Endothelial cell of umbilical vein (primary cell): ENCODE measurements around the gene PCP2. TPM values are rescaled to one million over a fixed set of nuclear protein-coding genes. Genes with fewer than 3 reads are reported as not detected.

Experiments
- BruUV-seq: library from RNA; stranded (reverse); fragments of 400-500 nt; replicated peaks from 2 replicates; lab custom pipeline; 2021; lab: Mats Ljungman, UMichigan
- CTCF ChIA-PET: fragments of 300-600, 350-600 bp; sonication (Branson Sonifier 250); formaldehyde crosslinking; loops from one replicate; lab custom pipeline; 2021; ENCODE audit warnings: antibody characterized with exemption, inconsistent platforms; lab: Charles Lee
- POLR2A ChIA-PET: fragments of 300-600, 350-600 bp; sonication (Branson Sonifier 250); formaldehyde crosslinking; loops from one replicate; lab custom pipeline; 2021; ENCODE audit warnings: antibody characterized with exemption, inconsistent platforms; lab: Charles Lee
- DNase-seq: peaks from one replicate; pipeline ENCODE4 v3.0.0-alpha.2; 2011; ENCODE audit warnings: low read depth, low spot score
- FAIRE-seq: peaks from 2 replicates; lab custom pipeline; 2011; peaks lifted over from hg19 to GRCh38; lab: Jason Lieb, UNC
- H2AFZ ChIP-seq: 2 replicates; pipeline ENCODE4 v1.6.0; 2012; ENCODE audit warnings: low read depth, low read length, control low read depth, inconsistent platforms
- H3K27ac ChIP-seq: 2 replicates; pipeline ENCODE4 v1.5.1; 2011; ENCODE audit warnings: low read depth, mild to moderate bottlenecking, control low read depth, low read length, moderate library complexity; ENCODE audit not compliant: insufficient read depth
- H3K27me3 ChIP-seq, 2 experiments: 2 replicates each; pipeline versions ENCODE4 v1.6.0 to v1.6.1; 2011; ENCODE audit warnings: low read length in 2 of 2, mixed read lengths in 1 of 2; ENCODE audit not compliant: control insufficient read depth in 2 of 2, insufficient read depth in 2 of 2
- H3K36me3 ChIP-seq, 2 experiments: 2 replicates in 1 of 2; 3 replicates in 1 of 2; pipeline ENCODE4 v1.5.1; 2011; ENCODE audit warnings: low read length in 2 of 2, mild to moderate bottlenecking in 1 of 2, moderate library complexity in 1 of 2; ENCODE audit not compliant: control insufficient read depth in 2 of 2, insufficient read depth in 2 of 2; ENCODE audit errors: extremely low read depth in 1 of 2
- H3K4me1 ChIP-seq: 3 replicates; pipeline ENCODE4 v1.5.1; 2011; ENCODE audit warnings: mild to moderate bottlenecking, low read length; ENCODE audit not compliant: control insufficient read depth, insufficient read depth; ENCODE audit errors: extremely low read depth
- H3K4me2 ChIP-seq: 2 replicates; pipeline ENCODE4 v1.6.1; 2011; ENCODE audit warnings: low read length, control low read depth, mixed read lengths; ENCODE audit not compliant: insufficient read depth
- H3K4me3 ChIP-seq, 3 experiments: fragments of 200-600 bp in 1 of 3; sonication (generic), shearing (Covaris generic) in 1 of 3; replicated peaks in 1 of 3; 2 replicates each; pipeline ENCODE4 v1.5.1; 2011 to 2016; ENCODE audit warnings: control low read depth in 3 of 3, low read length in 3 of 3, mild to moderate bottlenecking in 2 of 3, inconsistent platforms in 1 of 3, low read depth in 1 of 3, moderate library complexity in 1 of 3; ENCODE audit not compliant: insufficient read depth in 1 of 3
- H3K79me2 ChIP-seq: 2 replicates; pipeline ENCODE4 v1.6.0; 2012; ENCODE audit warnings: low read length, inconsistent platforms; ENCODE audit not compliant: control insufficient read depth, insufficient read depth
- H3K9ac ChIP-seq: replicated peaks from 2 replicates; pipeline ENCODE3; 2011; ENCODE audit warnings: low read length, control low read depth; ENCODE audit not compliant: insufficient read depth; ENCODE audit errors: extremely low read depth
- H3K9me1 ChIP-seq: replicated peaks from 3 replicates; pipeline ENCODE4 v1.6.0; 2011; ENCODE audit warnings: mild to moderate bottlenecking, low read length; ENCODE audit not compliant: control insufficient read depth, insufficient read depth; ENCODE audit errors: extremely low read depth
- H3K9me3 ChIP-seq: replicated peaks from 2 replicates; pipeline ENCODE4 v1.5.1; 2012; ENCODE audit warnings: low read length, inconsistent platforms; ENCODE audit not compliant: control insufficient read depth, insufficient read depth
- H4K20me1 ChIP-seq: replicated peaks from 2 replicates; pipeline ENCODE3; 2011; ENCODE audit warnings: mild to moderate bottlenecking, low read length; ENCODE audit not compliant: control insufficient read depth, insufficient read depth; ENCODE audit errors: extremely low read depth
- CTCF ChIP-seq, 2 donors: IDR thresholded peaks; 1 replicate in 1 of 2; 2 replicates in 1 of 2; pipeline ENCODE4 v1.5.1; 2011; ENCODE audit warnings: low read length in 2 of 2, mild to moderate bottlenecking in 2 of 2, moderate library complexity in 2 of 2, control low read depth in 1 of 2, inconsistent platforms in 1 of 2, low read depth in 1 of 2; ENCODE audit not compliant: insufficient read depth in 1 of 2; ENCODE audit errors: extremely low read depth in 1 of 2
- EZH2 ChIP-seq: IDR thresholded peaks from 2 replicates; pipeline ENCODE4 v1.6.1; 2012; ENCODE audit warnings: borderline replicate concordance, low read depth, mild to moderate bottlenecking, moderate library complexity, low read length, inconsistent platforms; ENCODE audit not compliant: severe bottlenecking
- FOS ChIP-seq: IDR thresholded peaks from 2 replicates; pipeline ENCODE4 v1.6.1; 2011; ENCODE audit warnings: mild to moderate bottlenecking, low read length, moderate library complexity, borderline replicate concordance; ENCODE audit not compliant: insufficient read depth
- GATA2 ChIP-seq: IDR thresholded peaks from 2 replicates; pipeline ENCODE4 v1.7.0; 2011; ENCODE audit warnings: low read depth, mild to moderate bottlenecking, moderate library complexity, mixed read lengths, low read length; ENCODE audit not compliant: insufficient read length, insufficient read depth
- JUN ChIP-seq: IDR thresholded peaks from 2 replicates; pipeline ENCODE4 v1.6.1; 2011; ENCODE audit warnings: borderline replicate concordance, low read depth; ENCODE audit not compliant: insufficient read length, insufficient read depth
- MYC ChIP-seq: IDR thresholded peaks from one replicate; pipeline ENCODE4 v1.6.1; 2011; ENCODE audit warnings: mild to moderate bottlenecking, low read depth, low read length
- POLR2A ChIP-seq: IDR thresholded peaks from 2 replicates; pipeline ENCODE4 v1.6.1; 2012; ENCODE audit warnings: low read depth, mild to moderate bottlenecking, control low read depth, low read length
- POLR2AphosphoS5 ChIP-seq: IDR thresholded peaks from 2 replicates; pipeline ENCODE4 v1.6.1; 2012; ENCODE audit warnings: low read depth, mild to moderate bottlenecking, control low read depth, low read length, moderate library complexity; ENCODE audit not compliant: insufficient read depth
- dilution Hi-C: fragments of 300-500 bp; cut with MboI; formaldehyde crosslinking; loops from one replicate; pipeline ENCODE4 v1.15.0; 2019; ENCODE audit warnings: low sequenced_read_pairs; ENCODE audit not compliant: extremely low pct_ligation_motif_present
- intact Hi-C: fragments of 100-400 bp; cut with micrococcal nuclease; formaldehyde crosslinking; loops from one replicate; pipeline ENCODE4 v1.10.0; 2022
- polyA plus RNA-seq, 4 experiments: library from polyadenylated mRNA; depleted of rRNA in 3 of 4; stranded (reverse) in 3 of 4; unstranded in 1 of 4; fragments of >200 nt; gene quantifications; 2 replicates each; pipeline versions ENCODE4 v1.2.1 to v1.2.3, GENCODE V29; 2011 to 2012; ENCODE audit warnings: missing spikeins in 1 of 4
- total RNA-seq: library from RNA; stranded (reverse); gene quantifications from 2 replicates; pipeline ENCODE4 v1.2.3, GENCODE V29; 2021
- TF ChIP-seq, protein P1 (sequence below): IDR thresholded peaks from 2 replicates; pipeline ENCODE4 v1.6.1; 2011; ENCODE audit not compliant: insufficient read depth, insufficient read length

PCP2 gene
- total and polyA plus RNA-seq, 2 donors (not counting 3 experiments of a cell fraction or from before 2014, with no cell fraction given) = not detected

GRCh38 chr19:7605490-7606222 is 27.9 kb downstream of the PCP2 start:
- Histone ChIP-seq H3K9me1 (no peaks in the 10 kb centered on the region), H2AFZ (no peak overlapping the region), H4K20me1 (no peaks in the 10 kb centered on the region), H3K27me3 (no peaks in the 10 kb centered on the region), H3K36me3 (no peaks in the 10 kb centered on the region), H3K79me2 (no peaks in the 10 kb centered on the region), H3K9me3 (no peaks in the 10 kb centered on the region), H3K4me1 (no peaks in the 10 kb centered on the region), H3K4me2 (no peak overlapping the region), H3K4me3 (no peak overlapping the region), H3K27ac (no peak overlapping the region), H3K9ac (no peak overlapping the region)
- DNase-seq (peak; percentile 29), FAIRE-seq (no peak)
- ChIA-PET CTCF (interaction anchor here (1.0 to 2.2 kb wide), 4 partner anchors 37 to 252 kb away, joined by 3 to 8 read pairs (median 4); partner anchors contain the start of gene TRAPPC5), POLR2A (interaction anchor here (0.6 kb wide), 1 partner anchor 13 kb away, joined by 3 read pairs; no protein-coding TSS in a partner anchor)
- TF ChIP-seq MYC (no peak), JUN (no peak), POLR2AphosphoS5 (no peak), POLR2A (no peak), GATA2 (no peak), EZH2 (no peak), CTCF (IDR thresholded peaks at IDR 0.05; ENCODE audit: extremely low read depth in 1 of 2, insufficient read depth in 1 of 2, low read depth in 1 of 2, low read length in 2 of 2) (no peak), FOS (no peak)
- TF ChIP-seq, protein P1, sequence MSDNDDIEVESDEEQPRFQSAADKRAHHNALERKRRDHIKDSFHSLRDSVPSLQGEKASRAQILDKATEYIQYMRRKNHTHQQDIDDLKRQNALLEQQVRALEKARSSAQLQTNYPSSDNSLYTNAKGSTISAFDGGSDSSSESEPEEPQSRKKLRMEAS = no peak
- dilution Hi-C loops (no loop called here), intact Hi-C loops (no loop called here)
- BruUV-seq = no TSS peak
